GM18520 (cell line): ENCODE measurements around the gene TSPAN5.

Experiments used
- ATAC-seq: cut with Tn5 transposase; IDR thresholded peaks from one replicate; pipeline ENCODE4 v1.9.1; 2021; ENCODE audit not compliant: unreplicated experiment

Gene TSPAN5

GRCh38 chr4:98601708-98602107 is 56.7 kb downstream of the TSPAN5 start:
- peak; percentile 70 for ATAC-seq

- no peak for ATAC-seq
Measured at GRCh38 chr4:98599617-98600205, 58.7 kb downstream of the TSPAN5 start.

- no peak for ATAC-seq
Measured at GRCh38 chr4:98586962-98587354, 71.5 kb downstream of the TSPAN5 start.

- no peak for ATAC-seq
Measured at GRCh38 chr4:98586291-98586961, 72.0 kb downstream of the TSPAN5 start.

GRCh38 chr4:98585596-98585995 is 72.8 kb downstream of the TSPAN5 start:
- no peak for ATAC-seq

- no peak for ATAC-seq
Measured at GRCh38 chr4:98584265-98584664, 74.1 kb downstream of the TSPAN5 start.

- no peak for ATAC-seq
Measured at GRCh38 chr4:98583265-98583664, 75.1 kb downstream of the TSPAN5 start.

GRCh38 chr4:98581126-98581525 is 77.3 kb downstream of the TSPAN5 start:
- ATAC-seq = no peak

GRCh38 chr4:98577956-98578355 is 80.5 kb downstream of the TSPAN5 start:
- ATAC-seq = no peak

- no peak for ATAC-seq
Measured at GRCh38 chr4:98574816-98575215, 83.6 kb downstream of the TSPAN5 start.

- no peak for ATAC-seq
Measured at GRCh38 chr4:98573791-98574190, 84.6 kb downstream of the TSPAN5 start.

GRCh38 chr4:98572697-98573096 is 85.7 kb downstream of the TSPAN5 start:
- ATAC-seq = no peak

- ATAC-seq = no peak
Measured at GRCh38 chr4:98571161-98571786, 87.1 kb downstream of the TSPAN5 start.

GRCh38 chr4:98570151-98570797 is 88.1 kb downstream of the TSPAN5 start:
- no peak for ATAC-seq

GRCh38 chr4:98568941-98569663 is 89.3 kb downstream of the TSPAN5 start:
- ATAC-seq = no peak

GRCh38 chr4:98567611-98568010 is 90.8 kb downstream of the TSPAN5 start:
- ATAC-seq = no peak

GRCh38 chr4:98566361-98567008 is 91.9 kb downstream of the TSPAN5 start:
- ATAC-seq = no peak

- ATAC-seq = no peak
Measured at GRCh38 chr4:98565681-98566301, 92.6 kb downstream of the TSPAN5 start.

- ATAC-seq = no peak
Measured at GRCh38 chr4:98564852-98565251, 93.6 kb downstream of the TSPAN5 start.

GRCh38 chr4:98560321-98560720 is 98.1 kb downstream of the TSPAN5 start:
- no peak for ATAC-seq
